ENCODE data around the gene MRPS21.

DNA sequence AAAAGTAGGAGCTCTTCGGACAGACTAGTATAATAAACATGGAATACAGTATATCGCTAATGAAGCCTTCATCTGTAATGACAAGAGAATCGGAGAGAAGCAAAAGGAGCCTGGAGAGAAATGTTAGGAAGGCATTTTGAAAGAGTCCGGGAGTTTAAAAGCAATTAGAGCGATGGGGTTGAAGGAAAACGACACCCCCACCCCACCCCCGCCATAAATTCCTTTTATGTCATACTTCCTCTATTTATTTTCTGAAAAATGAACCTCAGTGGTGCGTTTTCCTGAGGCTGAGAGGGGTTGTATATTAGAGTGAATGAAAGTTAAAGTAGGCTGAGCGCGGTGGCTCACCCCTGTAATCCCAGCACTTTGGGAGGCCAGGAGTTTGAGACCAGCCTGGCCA, 24.2 kb upstream of the MRPS21 start:
- TF ChIP-seq, protein P1, sequence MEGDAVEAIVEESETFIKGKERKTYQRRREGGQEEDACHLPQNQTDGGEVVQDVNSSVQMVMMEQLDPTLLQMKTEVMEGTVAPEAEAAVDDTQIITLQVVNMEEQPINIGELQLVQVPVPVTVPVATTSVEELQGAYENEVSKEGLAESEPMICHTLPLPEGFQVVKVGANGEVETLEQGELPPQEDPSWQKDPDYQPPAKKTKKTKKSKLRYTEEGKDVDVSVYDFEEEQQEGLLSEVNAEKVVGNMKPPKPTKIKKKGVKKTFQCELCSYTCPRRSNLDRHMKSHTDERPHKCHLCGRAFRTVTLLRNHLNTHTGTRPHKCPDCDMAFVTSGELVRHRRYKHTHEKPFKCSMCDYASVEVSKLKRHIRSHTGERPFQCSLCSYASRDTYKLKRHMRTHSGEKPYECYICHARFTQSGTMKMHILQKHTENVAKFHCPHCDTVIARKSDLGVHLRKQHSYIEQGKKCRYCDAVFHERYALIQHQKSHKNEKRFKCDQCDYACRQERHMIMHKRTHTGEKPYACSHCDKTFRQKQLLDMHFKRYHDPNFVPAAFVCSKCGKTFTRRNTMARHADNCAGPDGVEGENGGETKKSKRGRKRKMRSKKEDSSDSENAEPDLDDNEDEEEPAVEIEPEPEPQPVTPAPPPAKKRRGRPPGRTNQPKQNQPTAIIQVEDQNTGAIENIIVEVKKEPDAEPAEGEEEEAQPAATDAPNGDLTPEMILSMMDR (IDR thresholded peaks at IDR 0.05): no peak
- no peak for TF ChIP-seq POLR2A (IDR thresholded peaks at IDR 0.05)
